H1 (cell line): ENCODE measurements around the gene GPANK1. TPM values are rescaled to one million over a fixed set of nuclear protein-coding genes. Genes with fewer than 3 reads are reported as not detected.
A peak's percentile ranks its signal among the peaks of the same experiment; 100 is the strongest.

Source experiments
- CTCF ChIA-PET: fragments of 300-600 bp; sonication (Branson Sonifier 250); formaldehyde crosslinking; loops from one replicate; lab custom pipeline; 2021; ENCODE audit not compliant: partially characterized antibody; lab: Charles Lee
- POLR2A ChIA-PET: fragments of 300-600 bp; sonication (Branson Sonifier 250); formaldehyde crosslinking; loops from one replicate; lab custom pipeline; 2021; ENCODE audit warnings: inconsistent platforms; ENCODE audit not compliant: partially characterized antibody; lab: Charles Lee
- DNase-seq, 2 experiments: peaks; one replicate each; pipeline versions ENCODE4 v3.0.0 to v3.0.0-alpha.2; 2010 to 2022; ENCODE audit warnings: low spot score in 2 of 2, low read depth in 1 of 2, mixed read lengths in 1 of 2
- FAIRE-seq: peaks from 2 replicates; lab custom pipeline; 2011; peaks lifted over from hg19 to GRCh38; lab: Jason Lieb, UNC
- H2AFZ ChIP-seq: 2 replicates; pipeline ENCODE4 v1.8.1; 2012; ENCODE audit warnings: low read length, inconsistent platforms
- H2AK5ac ChIP-seq: 2 replicates; pipeline ENCODE4 v1.6.1; 2013; ENCODE audit warnings: low read depth, low read length
- H2BK120ac ChIP-seq: replicated peaks from 2 replicates; pipeline ENCODE3; 2013; ENCODE audit warnings: low read depth, low read length, inconsistent platforms
- H2BK12ac ChIP-seq: 2 replicates; pipeline ENCODE4 v1.6.1; 2013; ENCODE audit warnings: low read depth, low read length
- H2BK15ac ChIP-seq: 2 replicates; pipeline ENCODE4 v1.6.1; 2013; ENCODE audit warnings: low read length
- H2BK20ac ChIP-seq: 2 replicates; pipeline ENCODE4 v1.6.1; 2013; ENCODE audit warnings: low read length
- H2BK5ac ChIP-seq: 2 replicates; pipeline ENCODE4 v1.6.1; 2013; ENCODE audit warnings: low read depth, low read length
- H3K14ac ChIP-seq: 2 replicates; pipeline ENCODE4 v1.6.1; 2013; ENCODE audit warnings: inconsistent platforms; ENCODE audit not compliant: insufficient read length
- H3K18ac ChIP-seq: 2 replicates; pipeline ENCODE4 v1.6.1; 2013; ENCODE audit warnings: low read length; ENCODE audit errors: extremely low read depth
- H3K23ac ChIP-seq: 2 replicates; pipeline ENCODE4 v1.6.1; 2013; ENCODE audit warnings: inconsistent platforms; ENCODE audit not compliant: insufficient read length
- H3K23me2 ChIP-seq: 2 replicates; pipeline ENCODE4 v1.6.1; 2013; ENCODE audit warnings: low read depth, low read length
- H3K27ac ChIP-seq: 2 replicates; pipeline ENCODE4 v1.6.1; 2011; ENCODE audit warnings: low read depth, low read length, inconsistent platforms
- H3K27me3 ChIP-seq, 4 experiments: replicated peaks in 1 of 4; 1 replicate in 1 of 4; 2 replicates in 3 of 4; pipeline versions ENCODE4 v1.6.1 to v1.8.1; 2011 to 2013; ENCODE audit warnings: low read length in 3 of 4, mild to moderate bottlenecking in 3 of 4, inconsistent platforms in 2 of 4, mixed read lengths in 2 of 4, moderate library complexity in 1 of 4; ENCODE audit not compliant: control insufficient read depth in 3 of 4, insufficient read depth in 3 of 4; ENCODE audit errors: extremely low read depth in 1 of 4
- H3K36me3 ChIP-seq, 4 experiments: 2 replicates each; pipeline versions ENCODE4 v1.6.1 to v1.8.1; 2011 to 2013; ENCODE audit warnings: mild to moderate bottlenecking in 4 of 4, low read length in 3 of 4, moderate library complexity in 2 of 4, control low read depth in 1 of 4, inconsistent platforms in 1 of 4; ENCODE audit not compliant: insufficient read depth in 4 of 4, control insufficient read depth in 2 of 4
- H3K4ac ChIP-seq: replicated peaks from 2 replicates; pipeline ENCODE3; 2013; ENCODE audit warnings: low read length, low read depth, mixed read lengths, inconsistent platforms; ENCODE audit not compliant: insufficient read length
- H3K4me1 ChIP-seq, 4 experiments: replicated peaks in 1 of 4; 1 replicate in 1 of 4; 2 replicates in 3 of 4; pipeline versions ENCODE4 v1.6.1 to v1.8.1; 2011 to 2013; ENCODE audit warnings: low read length in 3 of 4, inconsistent platforms in 2 of 4, mixed read lengths in 1 of 4; ENCODE audit not compliant: insufficient read depth in 4 of 4, control insufficient read depth in 3 of 4
- H3K4me2 ChIP-seq, 2 experiments: 2 replicates each; pipeline versions ENCODE4 v1.6.1 to v1.8.1; 2011 to 2013; ENCODE audit warnings: low read depth in 2 of 2, low read length in 2 of 2, control low read depth in 1 of 2, inconsistent platforms in 1 of 2, mild to moderate bottlenecking in 1 of 2; ENCODE audit not compliant: insufficient read depth in 1 of 2
- H3K4me3 ChIP-seq, 4 experiments: fragments of 200-600, 300-600 bp in 1 of 4; sonication (generic), shearing (Covaris generic), sonication (Bioruptor Twin) in 1 of 4; 2 replicates each; pipeline versions ENCODE4 v1.5.1 to v1.8.1; 2011 to 2016; ENCODE audit warnings: low read length in 4 of 4, low read depth in 3 of 4, control low read depth in 2 of 4, inconsistent platforms in 2 of 4, mild to moderate bottlenecking in 2 of 4, mixed read lengths in 1 of 4, moderate library complexity in 1 of 4; ENCODE audit not compliant: insufficient read depth in 2 of 4; ENCODE audit errors: extremely low read depth in 1 of 4
- H3K56ac ChIP-seq: replicated peaks from 2 replicates; pipeline ENCODE3; 2013; ENCODE audit warnings: low read depth, mild to moderate bottlenecking, mixed read lengths, low read length, inconsistent platforms; ENCODE audit not compliant: insufficient read length
- H3K79me1 ChIP-seq: 2 replicates; pipeline ENCODE4 v1.6.1; 2013; ENCODE audit warnings: low read depth, low read length, control low read depth
- H3K79me2 ChIP-seq, 2 experiments: 2 replicates each; pipeline versions ENCODE4 v1.6.1 to v1.8.1; 2012 to 2013; ENCODE audit warnings: low read length in 2 of 2, mild to moderate bottlenecking in 2 of 2, inconsistent platforms in 1 of 2; ENCODE audit not compliant: insufficient read depth in 2 of 2, control insufficient read depth in 1 of 2
- H3K9ac ChIP-seq, 4 experiments: replicated peaks in 1 of 4; 1 replicate in 1 of 4; 2 replicates in 3 of 4; pipeline versions ENCODE4 v1.6.1 to v1.8.1; 2011 to 2013; ENCODE audit warnings: low read depth in 3 of 4, low read length in 3 of 4, control low read depth in 2 of 4, mild to moderate bottlenecking in 2 of 4, moderate library complexity in 2 of 4, inconsistent platforms in 1 of 4; ENCODE audit errors: extremely low read depth in 1 of 4
- H3K9me3 ChIP-seq, 2 experiments: 2 replicates each; pipeline versions ENCODE4 v1.6.1 to v1.8.1; 2012 to 2013; ENCODE audit warnings: mild to moderate bottlenecking in 2 of 2, moderate library complexity in 2 of 2, control low read depth in 1 of 2, inconsistent platforms in 1 of 2, low read depth in 1 of 2, low read length in 1 of 2, mixed read lengths in 1 of 2; ENCODE audit not compliant: insufficient read depth in 2 of 2
- H4K20me1 ChIP-seq, 2 experiments: replicated peaks in 1 of 2; 2 replicates each; pipeline versions ENCODE3 to v1.8.1; 2011 to 2013; ENCODE audit warnings: inconsistent platforms in 2 of 2, low read length in 2 of 2, mild to moderate bottlenecking in 1 of 2; ENCODE audit not compliant: insufficient read depth in 2 of 2, control insufficient read depth in 1 of 2
- H4K5ac ChIP-seq: 2 replicates; pipeline ENCODE4 v1.6.1; 2013; ENCODE audit warnings: low read length, low read depth, mixed read lengths, inconsistent platforms; ENCODE audit not compliant: insufficient read length
- H4K8ac ChIP-seq: 2 replicates; pipeline ENCODE4 v1.8.0; 2013; ENCODE audit warnings: mild to moderate bottlenecking, moderate library complexity, low read length, inconsistent platforms; ENCODE audit not compliant: insufficient read depth; ENCODE audit errors: extremely low read depth
- H4K91ac ChIP-seq: replicated peaks from 2 replicates; pipeline ENCODE3; 2013; ENCODE audit warnings: low read length, mixed read lengths, inconsistent platforms; ENCODE audit not compliant: insufficient read length
- RXRA ChIP-seq: IDR thresholded peaks from 2 replicates; pipeline ENCODE4 v1.6.1; 2011; ENCODE audit warnings: low read depth, mild to moderate bottlenecking, low read length, moderate library complexity; ENCODE audit not compliant: insufficient read depth
- SIRT6 ChIP-seq: IDR thresholded peaks from one replicate; pipeline ENCODE4 v1.7.1; 2012; ENCODE audit warnings: low read length, inconsistent platforms
- SP2 ChIP-seq: IDR thresholded peaks from 2 replicates; pipeline ENCODE4 v1.6.1; 2012; ENCODE audit warnings: mild to moderate bottlenecking, low read length, inconsistent platforms
- WGBS, 2 experiments: shearing (Covaris generic) in 1 of 2; methylation state at CpG; one replicate each; pipeline versions ENCODE4 v1.1.6 to v1.1.7; 2013 to 2015; ENCODE audit warnings: low lambda C conversion rate in 2 of 2, mixed read lengths in 2 of 2, inconsistent platforms in 1 of 2, low coverage in 1 of 2, missing lambda C conversion rate in 1 of 2; ENCODE audit not compliant: insufficient replicate concordance in 2 of 2, insufficient coverage in 1 of 2, insufficient read length in 1 of 2; ENCODE audit errors: extremely low coverage in 1 of 2, missing lambda C conversion rate in 1 of 2; 5-methylcytosine and 5-hydroxymethylcytosine counted together
- polyA plus RNA-seq, 7 experiments: library from polyadenylated mRNA; depleted of rRNA in 3 of 7; stranded (reverse) in 5 of 7; unstranded in 2 of 7; fragments of >200 nt in 5 of 7; fragments of 200-250 nt in 2 of 7; gene quantifications; 1 replicate in 5 of 7; 2 replicates in 1 of 7; 4 replicates in 1 of 7; pipeline versions ENCODE4 v1.2.1 to v1.2.3, GENCODE V29; 2011 to 2013; ENCODE audit warnings: missing spikeins in 2 of 7, mixed read lengths in 2 of 7
- total RNA-seq: library from RNA; stranded (reverse); fragmentation: NEBNext Ultra II Directional; extraction: Animal tissue kit (Norgen Biotek cat#: 25700); gene quantifications from 2 replicates; pipeline ENCODE4 v1.2.1, GENCODE V29; 2021

GPANK1 gene
- total and polyA plus RNA-seq, 2 of the 8 experiments (the other 6 are each of a cell fraction or from before 2014, with no cell fraction given): 24.5 to 30.2 TPM

DNA sequence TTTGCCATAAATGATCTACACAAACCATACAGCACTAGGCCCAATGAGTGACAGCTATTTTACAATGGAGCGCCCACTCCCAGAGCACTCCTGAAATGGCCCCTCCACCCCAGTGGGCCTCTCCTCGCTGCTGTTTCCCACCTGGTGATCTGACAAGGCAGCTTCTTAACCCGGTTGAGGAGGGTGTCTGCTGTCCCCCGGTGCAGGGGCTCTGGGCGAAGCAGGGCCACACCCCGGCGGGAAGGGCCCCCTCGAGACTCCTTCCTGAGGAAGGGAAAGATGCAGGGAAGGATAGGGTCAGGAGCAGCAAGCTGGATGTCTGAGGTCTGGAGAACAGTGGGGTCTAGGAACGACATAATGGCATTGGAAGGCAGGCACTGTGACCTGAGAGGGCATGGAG lies 28.1 kb upstream of the GPANK1 start:
- no peak overlapping the region for H2BK12ac ChIP-seq
- H3K23me2 ChIP-seq: no peaks in the 10 kb centered on the region
- H3K9ac ChIP-seq: no peak overlapping the region
- H3K18ac ChIP-seq: no peak overlapping the region
- no peak overlapping the region for H2BK5ac ChIP-seq
- H4K8ac ChIP-seq: no peak overlapping the region
- peaks cover 6 to 23% (median 17%) of the 10 kb centered on the region in 4 experiments; a peak in 5 of 8 replicates for H3K36me3 ChIP-seq
- H3K14ac ChIP-seq: no peak overlapping the region
- no peak for FAIRE-seq
- H3K27me3 ChIP-seq: no peaks in the 10 kb centered on the region
- POLR2A ChIA-PET: interaction anchor here (0.9 to 6.6 kb wide), 11 partner anchors 9 to 204 kb away, joined by 3 to 33 read pairs (median 4); partner anchors contain the start of genes ABHD16A, ATP6V1G2, BAG6 and EHMT2
- no peaks in the 10 kb centered on the region for H3K79me2 ChIP-seq
- peak overlapping the region; percentile 15; the same call in 1 of the 2 replicates for H3K27ac ChIP-seq
- H3K56ac ChIP-seq: no peak overlapping the region
- no peak overlapping the region for H4K91ac ChIP-seq
- no peaks in the 10 kb centered on the region for H3K79me1 ChIP-seq
- H2BK15ac ChIP-seq: no peak overlapping the region
- TF ChIP-seq RXRA: no peak
- no peak for TF ChIP-seq SP2
- no peak for TF ChIP-seq SIRT6
- peaks cover 0 to 1% (median 0%) of the 10 kb centered on the region in 4 experiments; a peak in 2 of 7 replicates for H3K4me1 ChIP-seq
- no peak overlapping the region for H3K23ac ChIP-seq
- H2BK20ac ChIP-seq: no peak overlapping the region
- no peak overlapping the region for H3K4me2 ChIP-seq
- H4K5ac ChIP-seq: no peak overlapping the region
- no peak overlapping the region for H3K4ac ChIP-seq
- no peaks in the 10 kb centered on the region for H4K20me1 ChIP-seq
- DNase-seq: no peak
- H2AK5ac ChIP-seq: no peak overlapping the region
- CTCF ChIA-PET: interaction anchor here (0.6 to 5.8 kb wide), 13 partner anchors 12 to 103 kb away, joined by 3 to 26 read pairs (median 3); partner anchors contain the start of genes GPANK1, LY6G5B, LY6G5C and VARS1
- WGBS, 2 experiments: 90% methylated on average over 9 of the region's 9 CpGs; no CpG with 5 or more reads in 1 of the 2 experiments
- no peak overlapping the region for H3K4me3 ChIP-seq
- H3K9me3 ChIP-seq: no peaks in the 10 kb centered on the region
- no peak overlapping the region for H2BK120ac ChIP-seq
- no peak overlapping the region for H2AFZ ChIP-seq
